ENCODE results near the gene FILIP1.

Gene FILIP1

DNA sequence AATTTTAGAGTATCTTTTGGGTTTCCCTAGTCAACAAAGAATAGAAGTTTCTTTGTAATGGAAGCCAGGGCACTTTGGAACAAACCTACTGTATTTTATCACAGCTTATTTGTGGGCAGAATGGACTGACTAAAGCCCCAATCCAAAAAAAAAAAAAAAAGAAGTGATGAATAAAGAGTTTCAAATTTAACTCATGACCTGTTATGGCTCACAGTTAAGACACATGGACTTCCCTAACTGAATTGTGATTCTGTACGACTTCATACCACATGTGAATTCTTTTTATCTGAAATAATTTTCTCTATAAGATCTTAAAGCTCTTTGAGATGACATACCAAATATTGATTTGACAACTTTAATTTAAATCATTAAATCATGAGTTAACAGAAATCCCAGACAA is 77.2 kb downstream of the FILIP1 start:
- peaks cover 3% of the 10 kb centered on the region for H3K79me1 ChIP-seq (replicated peaks; ENCODE audit: low read length, poor library complexity, severe bottlenecking)
- H3K36me3 ChIP-seq (ENCODE audit: control insufficient read depth in 1 of 2, insufficient read depth in 2 of 2, low read depth in 1 of 2, low read length in 2 of 2), result no peaks in the 10 kb centered on the region
- no peak overlapping the region for H3K4me2 ChIP-seq (ENCODE audit: low read length, poor library complexity, severe bottlenecking)
- no peak overlapping the region for H3K23ac ChIP-seq (ENCODE audit: low read length in 2 of 2)
- no peak overlapping the region for H2BK15ac ChIP-seq (ENCODE audit: low read depth, poor library complexity, severe bottlenecking)
- H3K9ac ChIP-seq (ENCODE audit: low read length), result no peak overlapping the region
- H3K18ac ChIP-seq (ENCODE audit: low read depth in 1 of 2, low read length in 2 of 2), result no peak overlapping the region
- H3K14ac ChIP-seq (ENCODE audit: low read length in 2 of 2), result no peak overlapping the region
- H2BK12ac ChIP-seq (ENCODE audit: low read length in 2 of 2), result no peak overlapping the region
- no peak for DNase-seq
- WGBS, result no CpG with 5 or more reads among the region's 1 CpG
- H2AFZ ChIP-seq (ENCODE audit: low read depth, low read length), result no peak overlapping the region
- no peak overlapping the region for H2BK5ac ChIP-seq (ENCODE audit: low read depth, low read length, poor library complexity, severe bottlenecking)
- no peak overlapping the region for H4K8ac ChIP-seq (ENCODE audit: low read length)
- H3K27me3 ChIP-seq (ENCODE audit: control insufficient read depth in 1 of 2, insufficient read depth in 1 of 2, low read length in 2 of 2), result no peaks in the 10 kb centered on the region
- no peak overlapping the region for H3K4me3 ChIP-seq (ENCODE audit: insufficient read depth in 1 of 2, low read depth in 1 of 2, low read length in 2 of 2)
- no peaks in the 10 kb centered on the region for H3K9me3 ChIP-seq (ENCODE audit: control insufficient read depth, low read length)
- no peak overlapping the region for H2AK5ac ChIP-seq (ENCODE audit: low read length, severe bottlenecking)
- no peak overlapping the region for H2BK120ac ChIP-seq (ENCODE audit: low read depth, low read length)
- no peak overlapping the region for H4K91ac ChIP-seq (ENCODE audit: low read length)
- H3K4me1 ChIP-seq (ENCODE audit: control insufficient read depth, insufficient read depth, low read depth, low read length), result peaks cover 4% of the 10 kb centered on the region
- H3K4ac ChIP-seq (ENCODE audit: low read depth in 1 of 2, low read length in 2 of 2), result no peak overlapping the region
- H3K27ac ChIP-seq (ENCODE audit: low read length, poor library complexity, severe bottlenecking), result no peak overlapping the region

DNA sequence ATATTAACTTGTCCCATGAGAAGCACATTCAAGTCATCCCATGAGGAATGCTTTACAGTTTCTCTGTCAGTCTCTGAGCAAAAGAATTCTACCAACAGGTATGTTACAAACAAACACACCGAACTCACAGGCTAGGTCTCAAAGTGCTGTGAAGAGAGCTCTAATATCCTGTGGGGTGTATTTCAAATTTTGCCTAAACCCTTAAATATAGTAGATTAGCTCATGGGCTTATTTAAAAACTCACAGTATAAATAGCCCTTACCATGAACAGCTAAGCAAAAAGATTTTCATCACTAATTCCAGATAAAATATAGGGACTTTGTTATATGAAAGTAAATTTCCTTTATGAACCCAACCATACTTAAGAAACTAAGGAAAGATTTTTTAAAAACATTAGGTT is 77.8 kb downstream of the FILIP1 start:
- Histone ChIP-seq H3K4me1 (ENCODE audit: control insufficient read depth, insufficient read depth, low read depth, low read length) (peaks cover 4% of the 10 kb centered on the region), H2BK12ac (ENCODE audit: low read length in 2 of 2) (no peak overlapping the region), H3K4ac (ENCODE audit: low read depth in 1 of 2, low read length in 2 of 2) (no peak overlapping the region), H3K27ac (ENCODE audit: low read length, poor library complexity, severe bottlenecking) (no peak overlapping the region), H3K23ac (ENCODE audit: low read length in 2 of 2) (no peak overlapping the region), H3K4me3 (ENCODE audit: insufficient read depth in 1 of 2, low read depth in 1 of 2, low read length in 2 of 2) (no peak overlapping the region), H2BK15ac (ENCODE audit: low read depth, poor library complexity, severe bottlenecking) (no peak overlapping the region), H3K18ac (ENCODE audit: low read depth in 1 of 2, low read length in 2 of 2) (no peak overlapping the region), H3K9ac (ENCODE audit: low read length) (no peak overlapping the region), H2BK120ac (ENCODE audit: low read depth, low read length) (no peak overlapping the region), H2AK5ac (ENCODE audit: low read length, severe bottlenecking) (no peak overlapping the region), H3K9me3 (ENCODE audit: control insufficient read depth, low read length) (no peaks in the 10 kb centered on the region), H3K79me1 (replicated peaks; ENCODE audit: low read length, poor library complexity, severe bottlenecking) (no peaks in the 10 kb centered on the region), H3K4me2 (ENCODE audit: low read length, poor library complexity, severe bottlenecking) (no peak overlapping the region), H3K14ac (ENCODE audit: low read length in 2 of 2) (no peak overlapping the region), H3K27me3 (ENCODE audit: control insufficient read depth in 1 of 2, insufficient read depth in 1 of 2, low read length in 2 of 2) (no peaks in the 10 kb centered on the region), H3K36me3 (ENCODE audit: control insufficient read depth in 1 of 2, insufficient read depth in 2 of 2, low read depth in 1 of 2, low read length in 2 of 2) (no peaks in the 10 kb centered on the region), H4K91ac (ENCODE audit: low read length) (no peak overlapping the region), H4K8ac (ENCODE audit: low read length) (no peak overlapping the region), H2BK5ac (ENCODE audit: low read depth, low read length, poor library complexity, severe bottlenecking) (no peak overlapping the region), H2AFZ (ENCODE audit: low read depth, low read length) (no peak overlapping the region)
- no CpG with 5 or more reads among the region's 1 CpG for WGBS
- DNase-seq, result no peak

DNA sequence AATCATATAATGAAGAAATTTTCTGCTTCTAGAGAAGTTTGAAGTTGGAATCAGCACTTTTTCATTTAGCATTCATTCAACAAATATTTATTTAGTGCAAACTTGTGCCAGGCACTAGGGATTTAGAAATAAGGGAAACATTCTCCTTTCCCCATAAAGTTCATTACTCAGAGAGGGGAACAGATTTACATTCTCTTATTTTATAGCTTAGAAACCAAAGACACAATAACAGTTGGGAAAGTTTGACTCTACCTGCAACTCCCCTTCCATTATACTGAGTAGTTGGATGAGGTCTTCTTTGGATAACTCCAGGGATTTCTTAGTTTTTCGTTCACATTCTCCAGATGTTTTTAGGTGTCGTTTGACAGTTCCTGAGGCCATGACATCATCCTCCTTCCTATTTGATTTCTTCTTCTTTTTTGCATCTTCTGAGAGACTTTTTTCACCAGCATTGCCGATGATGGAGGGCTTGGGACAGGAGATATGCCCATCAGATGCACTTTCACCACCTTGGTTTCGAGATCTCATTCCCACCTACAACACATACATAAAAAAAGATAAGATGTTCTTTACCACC is 79.1 kb downstream of the FILIP1 start:
- Histone ChIP-seq H2AFZ (ENCODE audit: low read depth, low read length) (no peak overlapping the region), H3K27ac (ENCODE audit: low read length, poor library complexity, severe bottlenecking) (peak overlapping the region; percentile 3), H2BK5ac (ENCODE audit: low read depth, low read length, poor library complexity, severe bottlenecking) (no peak overlapping the region), H3K4me2 (ENCODE audit: low read length, poor library complexity, severe bottlenecking) (no peak overlapping the region), H3K4me1 (ENCODE audit: control insufficient read depth, insufficient read depth, low read depth, low read length) (peaks cover 4% of the 10 kb centered on the region), H3K18ac (ENCODE audit: low read depth in 1 of 2, low read length in 2 of 2) (no peak overlapping the region), H3K36me3 (ENCODE audit: control insufficient read depth in 1 of 2, insufficient read depth in 2 of 2, low read depth in 1 of 2, low read length in 2 of 2) (no peaks in the 10 kb centered on the region), H3K9me3 (ENCODE audit: control insufficient read depth, low read length) (no peaks in the 10 kb centered on the region), H2BK12ac (ENCODE audit: low read length in 2 of 2) (no peak overlapping the region), H3K9ac (ENCODE audit: low read length) (no peak overlapping the region), H2BK15ac (ENCODE audit: low read depth, poor library complexity, severe bottlenecking) (no peak overlapping the region), H2AK5ac (ENCODE audit: low read length, severe bottlenecking) (peak overlapping the region; percentile 94), H3K4me3 (ENCODE audit: insufficient read depth in 1 of 2, low read depth in 1 of 2, low read length in 2 of 2) (no peak overlapping the region), H3K4ac (ENCODE audit: low read depth in 1 of 2, low read length in 2 of 2) (no peak overlapping the region), H3K14ac (ENCODE audit: low read length in 2 of 2) (no peak overlapping the region), H4K91ac (ENCODE audit: low read length) (no peak overlapping the region), H2BK120ac (ENCODE audit: low read depth, low read length) (no peak overlapping the region), H4K8ac (ENCODE audit: low read length) (no peak overlapping the region), H3K23ac (ENCODE audit: low read length in 2 of 2) (no peak overlapping the region), H3K27me3 (ENCODE audit: control insufficient read depth in 1 of 2, insufficient read depth in 1 of 2, low read length in 2 of 2) (no peaks in the 10 kb centered on the region), H3K79me1 (replicated peaks; ENCODE audit: low read length, poor library complexity, severe bottlenecking) (no peaks in the 10 kb centered on the region)
- DNase-seq, result no peak
- WGBS, result 77% methylated on average over 4 of the region's 4 CpGs

DNA sequence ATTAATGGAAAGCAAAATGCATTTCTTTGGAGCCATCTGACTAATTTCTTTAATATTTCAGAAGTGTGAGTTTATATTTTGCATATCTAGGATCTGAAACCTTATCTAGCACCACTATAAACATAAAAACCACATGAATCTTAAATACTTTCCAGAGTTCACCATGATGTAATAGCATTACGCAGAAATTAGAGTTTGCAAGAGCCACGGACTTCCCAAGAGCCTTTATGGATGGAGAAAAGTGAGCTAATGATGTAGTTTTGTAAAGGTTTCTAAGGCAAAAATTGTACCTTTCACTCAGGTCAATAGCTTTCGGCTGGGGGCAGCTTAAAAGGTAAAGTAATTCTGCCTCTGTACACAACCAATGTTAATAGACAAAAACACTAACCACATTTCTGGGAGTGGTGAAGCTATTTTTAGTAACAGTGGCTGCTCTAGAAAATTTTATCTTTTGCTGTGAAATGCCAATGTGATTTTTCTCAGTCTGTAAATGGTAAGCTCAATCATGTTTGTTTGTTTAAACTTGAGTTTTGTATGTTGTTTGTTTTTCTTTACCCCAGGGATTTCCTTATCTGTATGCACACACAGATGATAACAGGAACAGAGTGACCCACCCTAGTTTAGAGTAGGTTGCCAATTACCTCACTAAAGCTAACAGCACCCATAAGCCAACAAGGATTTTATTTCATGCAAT is 80.5 kb downstream of the FILIP1 start:
- Histone ChIP-seq H3K18ac (ENCODE audit: low read depth in 1 of 2, low read length in 2 of 2) (no peak overlapping the region), H3K36me3 (ENCODE audit: control insufficient read depth in 1 of 2, insufficient read depth in 2 of 2, low read depth in 1 of 2, low read length in 2 of 2) (no peaks in the 10 kb centered on the region), H3K9ac (ENCODE audit: low read length) (no peak overlapping the region), H4K8ac (ENCODE audit: low read length) (no peak overlapping the region), H4K91ac (ENCODE audit: low read length) (no peak overlapping the region), H2AK5ac (ENCODE audit: low read length, severe bottlenecking) (no peak overlapping the region), H2BK120ac (ENCODE audit: low read depth, low read length) (no peak overlapping the region), H3K79me1 (replicated peaks; ENCODE audit: low read length, poor library complexity, severe bottlenecking) (no peaks in the 10 kb centered on the region), H3K27me3 (ENCODE audit: control insufficient read depth in 1 of 2, insufficient read depth in 1 of 2, low read length in 2 of 2) (no peaks in the 10 kb centered on the region), H3K14ac (ENCODE audit: low read length in 2 of 2) (no peak overlapping the region), H2BK5ac (ENCODE audit: low read depth, low read length, poor library complexity, severe bottlenecking) (no peak overlapping the region), H3K9me3 (ENCODE audit: control insufficient read depth, low read length) (no peaks in the 10 kb centered on the region), H3K23ac (ENCODE audit: low read length in 2 of 2) (no peak overlapping the region), H2BK15ac (ENCODE audit: low read depth, poor library complexity, severe bottlenecking) (no peak overlapping the region), H3K4me1 (ENCODE audit: control insufficient read depth, insufficient read depth, low read depth, low read length) (peaks cover 6% of the 10 kb centered on the region), H3K4me3 (ENCODE audit: insufficient read depth in 1 of 2, low read depth in 1 of 2, low read length in 2 of 2) (no peak overlapping the region), H2BK12ac (ENCODE audit: low read length in 2 of 2) (no peak overlapping the region), H2AFZ (ENCODE audit: low read depth, low read length) (no peak overlapping the region), H3K4me2 (ENCODE audit: low read length, poor library complexity, severe bottlenecking) (no peak overlapping the region), H3K27ac (ENCODE audit: low read length, poor library complexity, severe bottlenecking) (peak overlapping the region; percentile 51), H3K4ac (ENCODE audit: low read depth in 1 of 2, low read length in 2 of 2) (no peak overlapping the region)
- WGBS, result 55% methylated on average over 2 of the region's 3 CpGs
- DNase-seq, result peak; percentile 84

Data from mesenchymal stem cell (in vitro differentiated cells and primary cell).